ENCODE measurements around the gene STXBP3.
"Not testable (repeated sequence)": the region's sequence is repeated elsewhere in the genome, so short reads cannot be mapped to it uniquely, and the experiment has no call there.

Gene STXBP3

GRCh38 chr1:108746382-108747170 lies at the start of gene STXBP3:
Gene STXBP3 (plus strand): TSS chr1:108746674. CDS start chr1:108746738, 64 bp downstream.
- peak; percentile 99 to 100 for DNase-seq (ENCODE audit: low read depth in 2 of 2)

GRCh38 chr1:108699375-108700332 lies 46.8 kb upstream of the STXBP3 start:
- no peak for DNase-seq (ENCODE audit: low read depth in 2 of 2)

GRCh38 chr1:108701176-108701849 lies 45.2 kb upstream of the STXBP3 start:
- DNase-seq (ENCODE audit: low read depth in 2 of 2): no peak

- not testable (repeated sequence) for DNase-seq (ENCODE audit: low read depth in 2 of 2)
Measured at GRCh38 chr1:108702109-108702508, 44.4 kb upstream of the STXBP3 start.

- no peak for DNase-seq (ENCODE audit: low read depth in 2 of 2)
Measured at GRCh38 chr1:108703939-108704338, 42.5 kb upstream of the STXBP3 start.

- no peak for DNase-seq (ENCODE audit: low read depth in 2 of 2)
Measured at GRCh38 chr1:108704496-108704895, 42.0 kb upstream of the STXBP3 start.

- no peak for DNase-seq (ENCODE audit: low read depth in 2 of 2)
Measured at GRCh38 chr1:108706643-108707042, 39.8 kb upstream of the STXBP3 start.

- peak; percentile 44 to 49 for DNase-seq (ENCODE audit: low read depth in 2 of 2)
Measured at GRCh38 chr1:108708691-108709660, 37.5 kb upstream of the STXBP3 start.

- no peak for DNase-seq (ENCODE audit: low read depth in 2 of 2)
Measured at GRCh38 chr1:108712606-108713150, 33.8 kb upstream of the STXBP3 start, which contains the start of gene FNDC7. Gene FNDC7 (plus strand): TSS chr1:108712908. CDS start chr1:108712934, 26 bp downstream.

- no peak for DNase-seq (ENCODE audit: low read depth in 2 of 2)
Measured at GRCh38 chr1:108715932-108716331, 30.5 kb upstream of the STXBP3 start.

GRCh38 chr1:108716437-108717230 lies 29.8 kb upstream of the STXBP3 start:
- DNase-seq (ENCODE audit: low read depth in 2 of 2): no peak

GRCh38 chr1:108717774-108718316 lies 28.6 kb upstream of the STXBP3 start:
- no peak for DNase-seq (ENCODE audit: low read depth in 2 of 2)

GRCh38 chr1:108718927-108719655 lies 27.4 kb upstream of the STXBP3 start:
- DNase-seq (ENCODE audit: low read depth in 2 of 2): no peak

- DNase-seq (ENCODE audit: low read depth in 2 of 2): no peak
Measured at GRCh38 chr1:108719656-108720435, 26.6 kb upstream of the STXBP3 start.

GRCh38 chr1:108722292-108722691 lies 24.2 kb upstream of the STXBP3 start:
- DNase-seq (ENCODE audit: low read depth in 2 of 2): no peak

- DNase-seq (ENCODE audit: low read depth in 2 of 2): no peak
Measured at GRCh38 chr1:108725906-108726305, 20.6 kb upstream of the STXBP3 start.

GRCh38 chr1:108728327-108728923 lies 18.0 kb upstream of the STXBP3 start:
- DNase-seq (ENCODE audit: low read depth in 2 of 2): no peak
